Stimulated activated CD4-positive, alpha-beta T cell treated with anti-CD3 and anti-CD28 coated beads, Interleukin-4, amount 100 ng/mL, for 1 hour (primary cell): ENCODE results near the gene KREMEN2.
A peak's percentile ranks its signal among the peaks of the same experiment; 100 is the strongest.
"Not testable (repeated sequence)": the region's sequence is repeated elsewhere in the genome, so short reads cannot be mapped to it uniquely, and the experiment has no call there.

Source experiments
- DNase-seq: peaks from one replicate; pipeline ENCODE4 v3.0.0-alpha.2; 2020

The KREMEN2 gene

DNA sequence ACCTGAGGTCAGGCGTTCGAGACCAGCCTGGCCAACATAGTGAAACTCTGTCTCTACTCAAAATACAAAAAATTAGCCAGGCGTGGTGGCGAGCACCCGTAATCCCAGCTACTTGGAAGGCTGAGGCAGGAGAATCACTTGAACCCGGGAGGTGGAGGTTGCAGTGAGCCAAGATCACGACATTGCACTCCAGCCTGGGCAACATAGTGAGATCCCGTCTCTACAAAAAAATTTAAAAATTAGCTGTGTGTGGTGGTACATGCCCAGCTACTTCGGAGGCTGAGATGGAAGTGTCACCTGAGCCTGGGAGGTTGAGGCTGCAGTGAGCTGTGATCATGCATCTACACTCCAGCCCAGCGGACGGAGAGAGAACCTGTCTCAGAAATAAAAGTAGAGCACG is 20.4 kb upstream of the KREMEN2 start:
- DNase-seq: not testable (repeated sequence)

DNA sequence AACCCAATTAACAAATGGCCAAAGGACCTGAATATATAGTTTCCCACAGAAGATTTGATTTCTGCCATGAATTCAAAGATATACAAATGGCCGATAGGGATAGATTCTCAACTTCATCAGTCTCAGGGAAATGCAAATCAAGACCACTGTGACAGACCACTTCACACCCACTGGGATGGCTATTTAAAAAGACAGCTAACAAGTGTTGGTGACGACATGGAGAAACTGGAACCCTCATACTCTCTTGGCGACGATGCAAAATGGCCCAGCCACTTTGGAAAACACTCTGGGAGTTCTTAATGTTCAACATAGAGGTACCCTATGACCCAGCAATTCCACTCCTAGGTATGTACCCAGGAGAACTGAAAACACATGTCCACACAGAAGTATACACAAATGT is 17.4 kb upstream of the KREMEN2 start:
- DNase-seq: no peak

DNA sequence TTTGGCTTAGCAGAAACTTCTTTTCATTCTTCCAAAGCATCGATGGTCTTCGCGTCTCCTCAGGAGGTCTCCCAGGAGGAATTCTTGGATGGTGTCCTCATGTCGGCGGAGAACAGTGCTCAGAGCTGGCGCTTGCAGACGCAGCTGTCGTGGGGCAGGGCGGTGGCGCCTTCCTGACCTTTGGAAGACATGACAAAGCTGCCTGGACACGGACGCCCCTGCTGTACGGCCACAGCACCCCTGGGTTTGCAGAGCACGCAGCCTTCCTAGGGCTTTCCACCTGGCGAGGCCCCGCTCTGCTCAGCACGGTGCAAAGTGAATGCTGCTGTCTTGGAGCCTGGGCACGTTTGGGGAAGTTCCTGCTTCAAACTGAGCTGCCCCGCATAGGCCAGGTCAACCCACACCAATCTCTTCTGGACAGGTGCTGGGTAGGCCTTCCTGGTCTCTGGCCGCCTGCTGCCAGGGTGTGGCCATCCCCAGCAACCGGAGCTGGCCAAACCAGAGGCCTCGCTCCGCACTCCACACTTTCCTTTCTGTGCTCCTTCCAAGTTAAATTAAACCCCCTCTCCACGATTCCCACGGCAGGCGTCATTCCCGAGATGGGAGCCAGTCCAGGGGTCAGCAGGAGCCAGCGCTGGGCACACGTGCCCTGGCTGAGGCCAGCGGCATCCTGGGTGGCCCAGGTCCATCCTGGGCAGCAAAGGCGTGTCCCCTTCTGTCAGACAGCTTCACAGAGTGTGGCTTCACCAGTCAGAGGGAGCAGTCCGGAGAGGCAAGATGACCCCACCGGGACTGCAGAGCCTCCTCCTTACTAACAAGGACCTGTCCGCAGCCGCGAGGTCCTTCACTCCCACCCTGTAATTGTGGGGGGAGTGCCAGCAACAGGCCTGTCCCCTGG is 15.0 kb upstream of the KREMEN2 start:
- DNase-seq: no peak

DNA sequence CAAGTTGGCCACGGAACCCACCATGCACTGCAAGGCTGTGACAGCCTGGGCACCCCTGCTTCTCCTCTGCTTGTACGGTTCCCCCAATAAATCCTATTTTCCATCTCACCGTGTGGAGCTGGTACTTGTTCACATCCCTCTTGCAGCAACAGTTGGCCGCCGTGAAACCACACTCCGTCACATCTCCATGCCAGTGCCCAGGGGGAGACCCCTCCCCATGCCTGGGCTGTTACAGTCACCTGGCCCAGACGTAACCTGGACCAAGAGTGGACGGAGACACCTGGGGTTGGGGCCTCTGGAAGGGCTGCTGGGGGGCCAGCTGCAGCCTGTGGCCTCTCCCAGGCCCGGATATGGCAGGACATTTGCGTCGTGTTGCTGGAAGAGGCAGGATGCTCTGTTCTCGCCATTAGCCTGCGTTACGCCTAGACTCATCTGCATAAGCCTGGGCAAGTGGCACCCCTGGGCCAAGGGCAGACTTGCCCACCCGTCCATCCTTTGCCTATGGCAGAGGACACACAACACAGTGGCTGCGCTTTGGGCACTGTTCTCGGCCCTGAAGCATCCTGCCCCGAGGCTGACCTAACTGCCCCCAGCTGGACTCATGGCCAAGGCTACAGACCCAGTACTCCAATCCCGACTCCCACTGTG is 14.2 kb upstream of the KREMEN2 start:
- no peak for DNase-seq

DNA sequence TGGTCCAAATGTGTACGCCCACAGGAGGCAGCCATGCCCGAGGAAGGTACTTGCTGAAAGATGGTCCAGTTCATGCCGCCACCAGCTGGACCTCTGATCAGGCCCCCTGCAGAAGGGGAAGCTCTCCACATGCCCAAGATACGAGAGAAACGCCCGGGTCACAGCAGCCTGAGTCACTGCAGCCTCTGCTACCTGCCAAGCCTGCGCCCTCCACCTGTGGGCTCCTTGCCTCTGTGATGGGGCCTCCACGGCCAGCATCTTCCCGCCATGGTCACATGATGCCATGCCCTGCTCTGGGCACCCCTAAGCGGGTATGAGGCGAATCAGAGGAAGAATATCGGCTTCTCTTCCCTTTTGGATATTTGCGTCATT is 13.7 kb upstream of the KREMEN2 start:
- DNase-seq: no peak

DNA sequence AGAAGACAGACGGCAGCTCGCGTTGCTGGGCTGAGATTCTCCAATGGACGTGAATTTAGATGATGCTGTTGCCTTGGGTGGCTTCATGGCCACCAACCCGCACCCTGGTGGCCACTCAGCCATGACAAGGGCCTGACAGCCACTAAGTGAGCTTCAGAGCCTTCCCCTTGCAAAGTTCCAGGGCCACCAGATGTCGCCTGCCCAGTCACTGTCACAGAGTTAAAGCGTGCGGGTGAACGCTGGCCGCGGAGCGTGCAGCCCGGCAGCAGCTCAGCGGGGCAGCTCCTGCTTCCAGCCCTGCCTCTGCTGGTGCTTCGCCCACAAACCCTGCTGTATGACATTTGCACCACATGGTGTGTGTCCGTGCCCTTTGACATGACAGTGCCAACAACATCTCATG is 13.3 kb upstream of the KREMEN2 start:
- no peak for DNase-seq

DNA sequence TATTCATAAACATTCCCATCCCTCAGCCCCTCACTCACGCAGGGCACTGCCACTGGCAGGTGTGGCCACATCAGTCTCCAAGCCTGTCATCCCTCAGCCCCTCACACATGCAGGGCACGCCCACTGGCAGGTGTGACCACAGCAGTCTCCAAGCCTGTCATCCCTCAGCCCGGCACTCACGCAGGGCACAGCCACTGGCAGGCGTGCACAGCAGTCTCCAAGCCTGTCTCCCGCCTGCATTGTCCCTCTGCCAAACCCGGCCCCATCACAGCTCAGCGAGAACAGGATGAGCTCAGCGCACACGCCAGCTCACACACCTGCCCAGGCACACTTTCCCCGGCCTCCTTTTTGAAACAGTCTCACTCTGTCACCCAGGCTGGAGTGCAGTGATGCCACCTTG is 11.4 kb upstream of the KREMEN2 start:
- no peak for DNase-seq

DNA sequence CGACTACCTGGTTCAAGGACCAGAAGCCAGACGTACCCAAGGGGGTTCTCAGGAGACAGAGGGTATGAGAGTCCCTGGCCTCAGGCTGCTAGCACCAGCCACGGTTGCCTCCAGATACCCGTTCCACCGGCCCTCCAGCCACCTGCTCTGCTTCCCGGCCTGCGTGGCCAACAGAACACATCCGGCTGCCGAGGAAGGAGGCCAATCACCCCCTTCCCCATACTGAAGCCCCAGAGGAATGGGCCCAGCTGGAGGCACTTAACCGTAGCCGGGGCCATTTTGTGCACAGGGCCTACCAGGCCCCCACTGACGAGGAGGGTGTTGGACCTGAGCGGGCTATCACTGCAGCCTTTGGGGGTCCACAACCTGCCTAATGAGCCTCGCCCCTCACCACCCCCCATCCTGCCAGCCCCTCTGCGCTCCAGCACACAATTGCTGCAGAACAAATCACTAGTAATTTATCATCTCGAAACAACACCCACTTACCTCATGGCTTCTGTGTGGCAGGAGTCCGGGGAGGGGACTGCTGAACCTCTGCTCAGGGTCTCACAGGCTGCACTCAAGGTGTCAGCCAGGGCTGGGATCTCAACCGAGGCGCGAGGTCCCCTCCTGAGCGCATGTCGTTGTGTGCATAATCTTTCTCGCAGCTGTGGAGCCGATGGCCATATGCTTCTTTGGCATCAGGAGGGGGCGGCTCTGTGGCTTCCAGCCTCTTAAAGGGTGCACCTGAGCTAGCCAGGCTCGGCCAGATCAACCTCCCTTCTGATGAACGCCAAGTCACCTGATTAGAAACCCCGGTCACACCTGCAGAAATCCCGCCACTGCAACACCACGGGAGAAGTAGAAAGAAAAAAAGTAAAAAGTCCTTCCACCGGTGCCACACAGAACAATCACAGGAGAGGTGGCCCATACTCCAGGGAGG is 10.1 kb upstream of the KREMEN2 start:
- no peak for DNase-seq

DNA sequence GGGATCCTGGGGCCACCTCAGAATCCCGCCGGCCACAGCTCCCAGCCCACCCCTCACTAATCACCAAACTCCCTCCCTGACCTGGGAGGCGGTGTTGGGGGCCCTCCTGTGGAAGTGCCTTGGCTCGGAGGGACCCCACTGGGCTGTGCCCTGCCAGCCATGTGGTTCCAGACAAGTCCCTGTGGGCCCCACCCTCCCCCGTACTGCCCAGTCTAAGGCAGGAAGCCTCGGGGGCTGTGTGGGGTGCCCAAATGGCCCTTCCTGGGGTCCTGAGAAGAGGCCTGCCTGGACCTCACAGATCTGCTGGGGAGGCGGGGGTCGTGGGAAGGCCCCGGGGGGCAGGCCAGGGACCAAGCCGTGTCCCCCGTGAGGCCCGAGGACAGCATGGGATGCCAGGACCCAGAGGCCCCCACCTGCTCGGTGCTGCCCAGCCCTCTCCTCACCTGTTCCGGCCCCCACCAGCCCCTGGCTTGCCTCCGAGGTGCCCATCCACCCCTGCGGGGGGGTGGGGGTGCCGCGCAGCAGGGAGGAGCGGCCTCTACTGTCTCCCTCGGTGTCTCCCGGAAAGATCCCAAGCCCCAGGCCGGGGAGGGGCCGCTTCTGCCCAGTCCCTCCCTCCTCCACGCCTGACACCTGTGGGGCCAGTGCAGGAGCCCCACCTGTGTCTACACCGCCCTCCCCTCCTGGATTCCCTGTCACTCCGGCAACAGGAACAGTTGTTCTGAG is 9.3 kb upstream of the KREMEN2 start:
- no peak for DNase-seq

DNA sequence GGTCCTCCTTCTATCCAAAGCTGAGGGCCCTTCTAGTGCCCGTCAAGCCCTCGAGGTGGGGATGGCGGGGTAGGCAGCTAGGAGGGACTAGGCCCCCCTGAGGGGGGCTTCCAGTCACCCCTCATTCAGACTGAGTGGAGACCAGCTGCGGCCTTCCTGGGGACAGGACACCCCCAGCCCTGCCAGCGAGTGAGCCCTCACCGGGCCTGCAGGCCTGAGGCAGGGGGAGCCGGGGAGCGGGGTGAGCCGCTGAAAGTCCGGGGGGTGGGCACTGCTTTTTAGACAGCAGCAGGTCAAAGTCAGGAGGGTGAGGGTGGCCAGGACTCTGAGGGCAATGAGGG is 8.7 kb upstream of the KREMEN2 start:
- DNase-seq: no peak

DNA sequence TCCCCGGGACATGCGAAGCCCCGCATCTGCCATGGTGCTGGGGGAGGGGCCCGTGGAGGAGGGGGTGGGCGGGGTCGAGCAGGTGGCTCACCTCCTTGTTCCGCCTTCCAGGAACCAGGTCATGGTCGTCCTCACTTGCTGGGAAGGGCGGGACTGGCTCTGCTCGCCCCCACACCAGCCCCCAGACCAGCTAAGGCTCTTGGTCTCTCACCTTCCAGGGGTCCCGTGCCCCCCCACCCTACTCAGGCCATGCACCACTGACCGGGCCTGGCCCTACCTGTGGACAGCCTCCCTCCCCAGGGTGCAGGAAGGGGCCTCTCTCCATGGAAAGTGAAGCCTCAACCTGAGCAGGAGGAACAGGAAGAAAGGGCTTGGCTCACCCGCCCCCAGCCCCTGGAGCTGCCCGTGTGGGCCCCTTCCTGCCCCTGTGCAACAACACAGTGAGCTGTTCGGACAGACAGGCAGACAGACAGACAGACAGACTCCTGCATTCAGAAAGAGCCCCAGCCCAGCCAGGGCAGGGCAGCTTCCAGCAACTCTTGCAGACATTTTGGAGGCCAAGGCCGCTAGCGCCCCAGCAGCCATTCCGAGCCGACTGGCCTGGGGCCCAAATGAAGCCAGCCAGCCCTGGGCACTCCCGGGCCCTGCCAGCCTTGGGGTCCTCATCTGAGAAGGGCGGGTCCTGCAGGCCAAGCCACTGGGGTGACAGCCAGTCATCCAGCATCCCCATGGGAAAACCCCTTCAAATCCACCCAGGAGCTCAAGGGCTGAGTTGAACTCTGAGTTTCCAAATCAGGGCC is 8.1 kb upstream of the KREMEN2 start:
- DNase-seq: no peak

DNA sequence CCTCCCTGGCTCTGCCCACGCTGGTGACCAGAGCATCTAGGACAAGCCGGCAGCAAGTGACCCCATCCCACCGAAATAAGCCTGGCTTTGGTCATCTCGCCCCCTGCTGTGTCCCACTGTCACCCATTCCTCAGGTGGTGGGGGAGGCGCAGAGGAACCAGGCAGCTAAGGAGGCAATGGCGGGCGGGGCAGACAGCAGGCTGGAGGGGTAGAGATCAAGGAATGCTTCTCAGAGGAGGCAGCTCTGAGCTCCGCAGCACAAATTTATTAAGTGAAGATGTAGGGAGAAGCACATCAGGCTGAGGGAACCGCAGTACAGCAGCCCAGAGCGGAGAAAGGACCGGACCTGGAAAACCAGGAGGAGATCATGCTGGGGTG is 7.5 kb upstream of the KREMEN2 start:
- no peak for DNase-seq

DNA sequence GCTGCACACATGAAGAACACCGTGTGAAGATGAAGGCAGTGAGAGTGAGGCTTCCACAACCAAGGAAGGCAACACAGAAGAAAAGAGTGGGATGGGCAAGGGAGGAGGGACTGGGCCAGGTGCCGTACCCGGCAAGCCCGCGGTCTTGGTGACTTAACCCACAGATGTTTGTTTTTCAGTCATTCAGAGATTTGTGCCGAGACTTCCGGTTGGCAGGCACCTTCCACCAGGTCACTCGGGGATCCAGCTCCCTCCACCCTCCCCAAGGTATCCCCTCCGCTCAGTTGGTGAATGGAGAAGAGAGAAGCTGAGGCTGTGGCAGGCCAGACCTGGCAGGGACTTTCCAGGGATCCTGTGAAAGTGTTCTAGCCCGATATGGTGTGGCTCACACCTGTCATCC is 4.9 kb upstream of the KREMEN2 start:
- no peak for DNase-seq

DNA sequence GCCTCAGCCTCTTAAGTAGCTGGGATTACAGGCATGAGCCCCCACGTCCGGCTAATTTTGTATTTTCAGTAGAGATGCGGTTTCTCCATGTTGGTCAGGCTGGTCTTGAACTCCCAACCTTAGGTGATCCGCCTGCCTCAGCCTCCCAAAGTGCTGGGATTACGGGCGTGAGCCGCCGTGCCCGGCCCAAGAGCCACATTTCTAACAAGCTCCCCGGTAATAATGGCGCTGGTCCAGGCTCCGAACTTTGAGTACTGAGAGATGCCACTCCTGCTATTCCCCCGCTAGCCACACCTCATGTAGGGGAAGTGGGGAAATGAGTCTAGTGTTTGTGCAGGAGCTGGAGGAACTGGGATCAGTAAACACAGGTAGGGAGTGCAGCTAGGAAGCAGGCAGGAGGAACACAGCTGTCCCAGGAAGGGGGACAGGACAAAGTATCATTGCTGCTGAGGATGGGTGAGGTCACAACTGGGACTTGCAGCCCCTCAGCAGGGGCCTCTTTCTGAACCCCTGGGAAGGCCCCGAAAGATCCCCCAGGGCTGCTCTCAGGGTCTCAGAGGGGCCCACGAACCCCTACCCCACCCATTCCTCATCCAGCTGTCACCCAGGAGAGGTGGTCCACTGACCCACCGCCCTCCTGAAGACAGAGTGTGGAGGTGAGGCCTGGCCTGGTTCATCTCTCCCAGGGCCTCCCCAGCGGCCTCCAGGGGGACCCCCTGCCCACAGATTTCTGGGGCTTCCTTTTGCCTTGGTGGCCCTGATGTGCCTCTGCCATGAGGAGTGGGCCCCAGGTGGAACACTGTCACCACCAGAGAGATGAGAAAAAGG is 3.7 kb upstream of the KREMEN2 start:
- no peak for DNase-seq

DNA sequence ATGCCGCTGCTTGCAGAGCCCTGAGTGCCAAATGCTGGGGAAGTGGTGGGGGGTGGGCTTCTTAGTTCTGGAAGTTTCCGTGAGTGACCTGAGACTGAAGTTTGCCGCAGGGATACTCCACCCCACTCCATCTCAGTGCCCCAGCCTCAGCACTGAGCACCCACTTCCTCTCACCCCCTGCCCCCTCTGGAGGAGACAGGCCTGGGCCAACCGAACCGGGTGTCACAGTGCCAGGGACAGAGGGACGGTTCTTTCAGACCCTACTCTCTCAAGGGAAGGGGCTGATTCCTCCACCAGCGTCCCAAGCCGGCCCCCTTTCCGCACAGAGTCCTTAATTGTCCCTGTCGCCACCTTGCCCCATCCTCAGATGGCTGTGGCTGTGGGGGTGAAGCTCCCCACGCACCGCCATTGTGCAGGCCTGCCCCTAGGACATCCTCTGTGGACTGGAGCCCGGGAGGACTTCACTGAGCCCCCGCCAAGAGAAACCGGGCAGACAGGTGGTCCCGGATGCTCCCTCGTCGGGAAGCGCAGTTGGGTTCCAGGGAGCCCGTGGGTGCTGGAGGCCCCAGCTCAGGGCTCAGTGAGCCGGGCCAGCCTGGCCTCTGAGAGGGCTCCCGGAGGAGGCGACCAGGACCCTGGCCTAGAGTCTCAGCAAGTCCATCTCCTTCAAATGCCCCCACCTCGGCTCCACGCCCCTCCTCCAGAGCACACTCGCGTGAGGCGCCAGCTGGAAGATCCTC is 1.6 kb upstream of the KREMEN2 start:
- DNase-seq: no peak

DNA sequence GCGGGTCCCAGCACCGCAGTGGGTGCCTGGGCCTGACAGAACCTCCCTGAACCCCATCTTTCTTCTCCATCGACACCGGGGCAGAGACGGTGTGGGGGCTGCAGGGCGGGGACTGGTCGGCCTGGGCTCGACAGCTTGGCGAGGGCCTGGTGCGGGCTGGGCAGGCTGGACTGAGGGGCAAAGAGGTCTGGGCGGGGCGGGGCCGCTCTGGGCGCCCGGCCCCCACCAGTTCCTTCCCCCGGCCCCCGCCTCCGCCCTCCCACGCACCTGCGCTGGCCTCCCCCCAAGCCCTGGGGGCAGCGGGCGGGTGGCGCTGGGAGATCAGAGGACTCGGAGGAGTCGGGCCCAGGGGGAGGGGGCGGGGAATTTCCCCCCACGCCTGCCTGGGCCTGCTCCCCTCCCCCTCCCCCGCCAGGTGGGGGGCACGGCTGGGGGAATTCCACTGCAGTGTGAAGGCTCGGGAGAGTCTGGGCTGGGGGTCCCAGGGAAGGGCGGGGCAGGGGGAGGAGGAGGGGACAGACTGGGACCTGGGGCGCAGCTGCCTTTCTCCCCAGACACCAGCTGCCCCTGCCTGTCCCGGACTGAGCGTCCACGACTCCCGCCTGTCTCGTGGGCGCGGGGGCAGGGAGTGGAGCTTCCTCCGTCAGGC is 877 bp upstream of the KREMEN2 start:
- peak; percentile 35 for DNase-seq

DNA sequence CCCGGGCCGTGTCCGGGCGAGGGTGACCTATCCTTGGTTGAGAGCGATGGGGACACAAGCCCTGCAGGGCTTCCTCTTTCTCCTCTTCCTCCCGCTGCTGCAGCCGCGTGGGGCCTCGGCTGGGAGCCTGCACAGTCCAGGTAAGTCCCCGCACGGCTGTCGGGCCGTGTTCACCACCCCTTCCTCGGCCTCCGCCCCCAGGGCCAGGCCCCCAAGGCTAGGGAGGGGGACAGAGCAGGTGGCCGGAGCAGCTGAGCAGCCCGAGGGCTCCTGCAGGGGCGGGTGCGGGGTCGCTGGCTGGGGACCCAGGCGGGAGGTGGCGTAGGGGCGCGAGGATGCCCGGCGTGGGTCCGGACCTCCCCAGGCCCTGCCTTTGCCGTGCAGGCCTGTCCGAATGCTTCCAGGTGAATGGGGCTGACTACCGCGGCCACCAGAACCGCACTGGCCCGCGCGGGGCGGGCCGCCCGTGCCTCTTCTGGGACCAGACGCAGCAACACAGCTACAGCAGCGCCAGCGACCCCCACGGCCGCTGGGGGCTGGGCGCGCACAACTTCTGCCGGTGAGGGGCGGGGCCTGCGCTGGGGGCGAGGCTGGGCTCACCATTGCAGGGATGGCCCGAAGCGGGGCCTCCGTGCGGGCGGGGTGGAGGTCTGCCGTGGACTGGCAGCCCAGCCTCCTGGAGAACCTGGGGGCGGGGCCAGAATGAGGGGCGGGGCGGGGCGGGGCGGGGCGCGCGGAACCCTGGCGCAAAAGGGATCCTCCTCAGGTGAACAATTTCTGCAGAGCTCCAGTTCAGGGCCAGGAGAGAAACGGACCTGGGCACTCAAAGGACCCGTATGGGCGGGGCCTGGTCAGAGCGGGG is 631 bp downstream of the KREMEN2 start:
- DNase-seq: peak; percentile 63

DNA sequence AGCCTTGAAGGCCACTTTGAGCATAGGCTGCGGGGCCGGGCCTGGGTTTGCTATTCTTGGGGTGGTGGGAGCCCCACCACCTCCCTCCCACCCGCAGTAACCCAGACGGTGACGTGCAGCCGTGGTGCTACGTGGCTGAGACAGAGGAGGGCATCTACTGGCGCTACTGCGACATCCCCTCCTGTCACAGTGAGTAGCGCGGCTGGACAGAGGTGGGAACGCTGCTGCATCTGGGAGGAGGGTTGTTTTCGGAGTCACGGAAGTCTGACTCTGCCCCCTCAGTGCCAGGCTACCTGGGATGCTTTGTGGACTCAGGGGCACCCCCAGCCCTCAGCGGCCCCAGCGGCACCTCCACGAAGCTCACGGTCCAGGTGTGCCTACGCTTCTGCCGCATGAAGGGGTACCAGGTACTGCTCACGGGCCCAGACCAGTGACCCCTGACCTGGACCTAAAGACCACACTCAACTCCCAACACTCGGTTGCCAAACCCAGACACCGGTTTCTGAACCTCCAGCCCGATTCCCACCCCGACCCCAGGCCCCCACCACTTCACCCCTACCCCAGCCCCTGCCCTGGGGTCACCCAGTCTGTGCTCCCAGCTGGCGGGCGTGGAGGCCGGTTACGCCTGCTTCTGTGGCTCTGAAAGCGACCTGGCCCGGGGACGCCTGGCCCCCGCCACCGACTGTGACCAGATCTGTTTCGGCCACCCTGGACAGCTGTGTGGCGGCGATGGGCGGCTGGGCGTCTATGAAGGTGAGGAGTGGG is 2.1 kb downstream of the KREMEN2 start:
- DNase-seq: no peak
